ENCODE measurements around the gene PODXL. TPM values are rescaled to one million over a fixed set of nuclear protein-coding genes. Genes with fewer than 3 reads are reported as not detected.

PODXL gene
- total and polyA plus RNA-seq, 2 of the 8 experiments (the other 6 are each of a cell fraction or from before 2014, with no cell fraction given), result 638 to 925 TPM

DNA sequence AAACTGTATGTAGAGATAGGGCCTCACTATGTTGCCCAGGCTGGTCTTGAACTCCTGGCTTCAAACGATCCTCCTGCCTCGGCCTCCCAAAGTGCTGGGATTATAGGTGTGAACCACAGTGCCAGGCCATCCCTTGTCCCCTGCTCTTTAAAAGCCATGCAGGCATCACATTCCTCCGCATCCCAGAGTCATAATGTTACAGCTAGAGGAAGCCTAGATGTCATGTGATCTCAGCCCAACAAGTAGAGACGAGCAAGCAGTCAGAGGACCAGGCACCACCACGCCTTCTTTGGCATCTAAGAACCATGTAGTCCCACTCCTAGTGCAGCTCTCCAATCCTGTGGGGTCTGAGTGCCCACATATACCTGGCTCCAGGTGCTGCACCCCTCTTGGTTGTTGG lies 13.1 kb downstream of the PODXL start (continued):
- TF ChIP-seq RFX5 (IDR thresholded peaks at IDR 0.05; ENCODE audit: borderline replicate concordance, low read depth, low read length) (no peak), RNF2 (IDR thresholded peaks at IDR 0.05; ENCODE audit: borderline replicate concordance, low read depth, low read length, missing control alignments, poor library complexity, severe bottlenecking) (no peak), RBBP5 (IDR thresholded peaks at IDR 0.05; ENCODE audit: borderline replicate concordance, low read depth, low read length) (no peak), E2F6 (IDR thresholded peaks at IDR 0.05) (no peak), ZNF274 (IDR thresholded peaks at IDR 0.05; ENCODE audit: borderline replicate concordance, extremely low read depth, low read length) (no peak), JUND (IDR thresholded peaks at IDR 0.05; ENCODE audit: low read length) (no peak)

All from H1 (cell line).